K562 (cell line): ENCODE measurements around the gene STAMBPL1. TPM values are rescaled to one million over a fixed set of nuclear protein-coding genes. Genes with fewer than 3 reads are reported as not detected.

ENCODE experiments used
- ATAC-seq: fragments of 200-7000 bp; cut with Tn5 transposase; 3 replicates; pipeline ENCODE4 v1.9.1; 2020; ENCODE audit warnings: moderate library complexity
- BruUV-seq: library from RNA; stranded (reverse); fragments of 400-500 nt; replicated peaks from 2 replicates; lab custom pipeline; 2021; lab: Mats Ljungman, UMichigan
- CTCF ChIA-PET: fragments of 300-600 bp; formaldehyde crosslinking; extraction: SDS; loops from one replicate; lab custom pipeline; 2021; ENCODE audit warnings: low intra/inter-chr PET ratio; lab: Yijun Ruan, JAX
- POLR2A ChIA-PET: fragments of 300-600, 350-650 bp; sonication (Branson Sonifier 250); formaldehyde crosslinking; extraction: SDS; loops from one replicate; lab custom pipeline; 2021; ENCODE audit warnings: antibody characterized with exemption, inconsistent platforms; lab: Yijun Ruan, JAX
- DNase-seq, 4 experiments: peaks; one replicate each; pipeline versions ENCODE4 v3.0.0 to v3.0.0-alpha.2; 2011 to 2018; ENCODE audit warnings: low spot score in 3 of 4, mixed read lengths in 3 of 4; ENCODE audit errors: extremely low read depth in 1 of 4
- FAIRE-seq: peaks from 2 replicates; lab custom pipeline; 2011; peaks lifted over from hg19 to GRCh38; lab: Jason Lieb, UNC
- H2AFZ ChIP-seq: 2 replicates; pipeline ENCODE4 v1.6.0; 2011; ENCODE audit warnings: low read depth, low read length, control low read depth, inconsistent platforms
- H3K27ac ChIP-seq: fragments of 200-600 bp; 3 replicates; pipeline ENCODE4 v1.8.0; 2011; ENCODE audit warnings: low read depth, mild to moderate bottlenecking, control low read depth, inconsistent platforms, low read length, moderate library complexity, mixed read lengths; ENCODE audit errors: extremely low read depth
- H3K27me3 ChIP-seq, 2 experiments: fragments of 300-600 bp in 1 of 2; 2 replicates in 1 of 2; 3 replicates in 1 of 2; pipeline versions ENCODE4 v1.6.0 to v1.8.0; 2011; ENCODE audit warnings: inconsistent platforms in 2 of 2, low read length in 2 of 2, mild to moderate bottlenecking in 1 of 2, mixed read lengths in 1 of 2, moderate library complexity in 1 of 2; ENCODE audit not compliant: control insufficient read depth in 2 of 2, insufficient read depth in 2 of 2
- H3K36me3 ChIP-seq: fragments of 300-600 bp; 3 replicates; pipeline ENCODE4 v1.8.0; 2011; ENCODE audit warnings: mild to moderate bottlenecking, low read length, inconsistent platforms; ENCODE audit not compliant: control insufficient read depth, insufficient read depth
- H3K4me1 ChIP-seq, 2 experiments: fragments of 200-600 bp in 1 of 2; replicated peaks in 1 of 2; 2 replicates in 1 of 2; 3 replicates in 1 of 2; pipeline versions ENCODE4 v1.5.1 to v1.8.0; 2011; ENCODE audit warnings: inconsistent platforms in 2 of 2, low read length in 2 of 2, mild to moderate bottlenecking in 1 of 2, mixed read lengths in 1 of 2, moderate library complexity in 1 of 2; ENCODE audit not compliant: control insufficient read depth in 2 of 2, insufficient read depth in 2 of 2
- H3K4me2 ChIP-seq: 2 replicates; pipeline ENCODE4 v1.6.1; 2011; ENCODE audit warnings: low read length, control low read depth, inconsistent platforms, mixed read lengths; ENCODE audit not compliant: insufficient read depth
- H3K4me3 ChIP-seq: fragments of 200-600 bp; sonication (generic), shearing (Covaris generic); 2 replicates; pipeline ENCODE4 v1.5.1; 2016; ENCODE audit warnings: control low read depth, inconsistent platforms
- H3K79me2 ChIP-seq: fragments of 200-600 bp; 3 replicates; pipeline ENCODE4 v1.8.0; 2011; ENCODE audit warnings: low read length, inconsistent platforms; ENCODE audit not compliant: control insufficient read depth, insufficient read depth
- H3K9ac ChIP-seq, 2 experiments: 2 replicates each; pipeline versions ENCODE4 v1.6.0 to v1.6.1; 2011; ENCODE audit warnings: low read depth in 2 of 2, low read length in 2 of 2, control low read depth in 1 of 2, inconsistent platforms in 1 of 2, mild to moderate bottlenecking in 1 of 2, mixed read lengths in 1 of 2; ENCODE audit not compliant: insufficient read depth in 1 of 2
- H3K9me1 ChIP-seq: one replicate; pipeline ENCODE4 v1.6.0; 2011; ENCODE audit warnings: inconsistent platforms, mild to moderate bottlenecking, low read length, moderate library complexity; ENCODE audit not compliant: control insufficient read depth, insufficient read depth
- H3K9me3 ChIP-seq: replicated peaks from 2 replicates; pipeline ENCODE4 v1.5.1; 2011; ENCODE audit warnings: low read depth, low read length, inconsistent platforms; ENCODE audit not compliant: control insufficient read depth, insufficient read depth
- H4K20me1 ChIP-seq: replicated peaks from 2 replicates; pipeline ENCODE4 v1.6.1; 2011; ENCODE audit warnings: low read length, inconsistent platforms, mixed read lengths; ENCODE audit not compliant: control insufficient read depth, insufficient read depth
- ATF3 ChIP-seq, 2 experiments: fragments of 450-650 bp in 1 of 2; sonication (generic) in 1 of 2; formaldehyde crosslinking in 1 of 2; IDR thresholded peaks in 1 of 2; conservative IDR thresholded peaks in 1 of 2; 2 replicates each; pipeline versions ENCODE4 v1.6.1 to v1.8.1; 2016 to 2023; ENCODE audit warnings: mild to moderate bottlenecking in 2 of 2, moderate library complexity in 2 of 2, inconsistent platforms in 1 of 2, missing genetic modification reagents in 1 of 2
- ATF7 ChIP-seq: fragments of 450-650 bp; IDR thresholded peaks from 2 replicates; pipeline ENCODE4 v1.7.1; 2014; ENCODE audit warnings: mild to moderate bottlenecking, moderate library complexity
- CBX3 ChIP-seq, 2 experiments: IDR thresholded peaks; 1 replicate in 1 of 2; 2 replicates in 1 of 2; pipeline ENCODE4 v1.6.1; 2012; ENCODE audit warnings: inconsistent platforms in 2 of 2, low read length in 2 of 2, borderline replicate concordance in 1 of 2, control low read depth in 1 of 2
- HLTF ChIP-seq: fragments of 450-650 bp; IDR thresholded peaks from 2 replicates; pipeline ENCODE4 v1.6.1; 2016
- KLF10 ChIP-seq: fragments of 250-450 bp; sonication (Bioruptor Pico); IDR thresholded peaks from 2 replicates; pipeline ENCODE4 v1.6.1; 2021; ENCODE audit warnings: matching md5 sums
- KLF6 ChIP-seq: fragments of 250-450 bp; sonication (Bioruptor Pico); IDR thresholded peaks from 2 replicates; pipeline ENCODE4 v1.4.0; 2020; ENCODE audit warnings: mild to moderate bottlenecking, moderate library complexity, borderline replicate concordance
- TFE3 ChIP-seq: fragments of 450-650 bp; formaldehyde crosslinking; IDR thresholded peaks from 2 replicates; pipeline ENCODE4 v1.4.0; 2020; ENCODE audit warnings: mild to moderate bottlenecking, mixed read lengths
- XRCC3 ChIP-seq: fragments of 450-650 bp; IDR thresholded peaks from 2 replicates; pipeline ENCODE4 v1.6.1; 2017; ENCODE audit warnings: mild to moderate bottlenecking, moderate library complexity
- WGBS: fragments of 100-300 bp; shearing (Covaris generic); methylation state at CpG from one replicate; pipeline ENCODE4 v1.1.6; 2016; ENCODE audit warnings: low coverage, mixed read lengths; ENCODE audit not compliant: insufficient coverage; ENCODE audit errors: missing lambda C conversion rate; 5-methylcytosine and 5-hydroxymethylcytosine counted together
- in situ Hi-C: fragments of 300-500 bp; cut with MboI; formaldehyde crosslinking; loops from 4 replicates; pipeline ENCODE4 v1.15.0; 2018; ENCODE audit warnings: inconsistent platforms, mixed read lengths
- intact Hi-C: fragments of 100-400 bp; cut with micrococcal nuclease; formaldehyde crosslinking; loops from 2 replicates; pipeline ENCODE4 v1.14.2; 2022
- polyA plus RNA-seq, 8 experiments: library from polyadenylated mRNA; depleted of rRNA in 4 of 8; stranded (reverse) in 5 of 8; unstranded in 3 of 8; fragments of >200 nt; fragmentation: Nextera tagmentation in 2 of 8; fragmentation: Illumina TruSeq in 1 of 8; extraction: Ambion mirVana in 2 of 8; extraction: Trizol in 1 of 8; gene quantifications; 2 replicates each; pipeline versions ENCODE4 v1.2.1 to v1.2.3, GENCODE V29; 2011 to 2014; ENCODE audit warnings: inconsistent platforms in 1 of 8, missing spikeins in 1 of 8
- total RNA-seq, 7 experiments: library from RNA; depleted of rRNA in 6 of 7; stranded (reverse); fragments of >200 nt in 6 of 7; fragmentation: Illumina TruSeq in 2 of 7; extraction: Trizol in 2 of 7; gene quantifications; 2 replicates each; pipeline versions ENCODE4 v1.2.1 to v1.2.3, GENCODE V29; 2011 to 2021; ENCODE audit warnings: low replicate concordance in 1 of 7

The STAMBPL1 gene
- total and polyA plus RNA-seq, 9 of the 15 experiments (the other 6 are each of a cell fraction or from before 2014, with no cell fraction given) = 0.09 TPM; not detected in 8

- no TSS peak for BruUV-seq
- in situ Hi-C loops (no loop called here), intact Hi-C loops (no loop called here)
- Histone ChIP-seq H3K4me2 (no peak within 1 kb of the TSS), H3K9me1 (no peaks in the 10 kb centered on the region), H2AFZ (no peak within 1 kb of the TSS), H3K27me3 (no peaks in the 10 kb centered on the region), H3K9me3 (no peaks in the 10 kb centered on the region), H3K4me3 (no peak within 1 kb of the TSS), H3K79me2 (no peaks in the 10 kb centered on the region), H3K36me3 (no peaks in the 10 kb centered on the region), H3K27ac (no peak within 1 kb of the TSS), H3K9ac (no peak within 1 kb of the TSS), H4K20me1 (no peaks in the 10 kb centered on the region), H3K4me1 (no peaks in the 10 kb centered on the region)
- TF ChIP-seq KLF10 (CRISPR knock-in tag) = no peak
- TF ChIP-seq KLF6 (CRISPR knock-in tag) = no peak
- no peak for TF ChIP-seq ATF7
- TF ChIP-seq XRCC3 = no peak
- TF ChIP-seq CBX3 (IDR thresholded peaks at IDR 0.05; ENCODE audit: borderline replicate concordance in 1 of 2, low read length in 2 of 2) = no peak
- TF ChIP-seq HLTF = no peak
- ChIA-PET POLR2A (no interaction called here), CTCF (no interaction called here)
- DNase-seq (no peak), ATAC-seq (no peak), FAIRE-seq (no peak)
- 3% methylated on average over 4 of the region's 5 CpGs for WGBS
These were observed 28.3 kb upstream of the STAMBPL1 start, which contains the start of gene ANKRD22 for GRCh38 chr10:88851706-88852105. Gene ANKRD22 (minus strand): TSS chr10:88851844. CDS start chr10:88851607, 237 bp downstream.

GRCh38 chr10:88852327-88852726, 27.7 kb upstream of the STAMBPL1 start:
- Histone ChIP-seq H3K9ac (no peak overlapping the region), H3K4me1 (no peaks in the 10 kb centered on the region), H3K79me2 (no peaks in the 10 kb centered on the region), H4K20me1 (no peaks in the 10 kb centered on the region), H3K9me3 (no peaks in the 10 kb centered on the region), H3K4me2 (no peak overlapping the region), H3K27ac (no peak overlapping the region), H3K9me1 (no peaks in the 10 kb centered on the region), H3K4me3 (no peak overlapping the region), H3K27me3 (no peaks in the 10 kb centered on the region), H2AFZ (no peak overlapping the region), H3K36me3 (no peaks in the 10 kb centered on the region)
- BruUV-seq = no TSS peak
- CTCF ChIA-PET = no interaction called here
- WGBS = 0% methylated on average over 4 of the region's 4 CpGs
- DNase-seq = no peak
- intact Hi-C loops = no loop called here
- ATAC-seq = no peak
- POLR2A ChIA-PET = no interaction called here
- TF ChIP-seq TFE3 (CRISPR knock-in tag) = no peak
- TF ChIP-seq ATF3 (IDR thresholded peaks at IDR 0.05) = 0 out of 2 replicates have a peak, but pooled peaks have one; percentile 12
- no peak for TF ChIP-seq ATF3 (CRISPR knock-in tag; conservative IDR thresholded peaks at IDR 0.05)
- in situ Hi-C loops = no loop called here
- no peak for FAIRE-seq
